Activated B cell treated with CpG ODN at 0.5 μM for 24 hours (primary cell): ENCODE results near the gene DSCAML1. TPM values are rescaled to one million over a fixed set of nuclear protein-coding genes. Genes with fewer than 3 reads are reported as not detected.

Experiments
- ATAC-seq: fragments of 200-7000 bp; cut with Tn5 transposase; one replicate; pipeline ENCODE4 v1.10.0; 2021; ENCODE audit warnings: low read depth, mild to moderate bottlenecking, moderate library complexity
- CTCF ChIA-PET: fragments of 350-600 bp; sonication (Branson Sonifier 250); formaldehyde crosslinking; loops from one replicate; lab custom pipeline; 2021; ENCODE audit warnings: antibody characterized with exemption; lab: Charles Lee
- POLR2A ChIA-PET: fragments of 350-600 bp; sonication (Branson Sonifier 250); formaldehyde crosslinking; loops from one replicate; lab custom pipeline; 2021; ENCODE audit warnings: antibody characterized with exemption; lab: Charles Lee
- DNase-seq: peaks from one replicate; pipeline ENCODE4 v3.0.0; 2022
- H3K27ac Mint-ChIP-seq: one replicate; pipeline ENCODE4 v1.8.0; 2020; ENCODE audit warnings: mixed read lengths
- H3K27me3 Mint-ChIP-seq: one replicate; pipeline ENCODE4 v1.8.0; 2021; ENCODE audit warnings: mixed read lengths
- H3K36me3 Mint-ChIP-seq: one replicate; pipeline ENCODE4 v1.8.0; 2021; ENCODE audit warnings: low read depth, mixed read lengths
- H3K4me1 Mint-ChIP-seq: one replicate; pipeline ENCODE4 v1.8.0; 2021; ENCODE audit warnings: mixed read lengths
- H3K4me3 Mint-ChIP-seq: one replicate; pipeline ENCODE4 v1.8.0; 2020; ENCODE audit warnings: mild to moderate bottlenecking, mixed read lengths
- H3K9me3 Mint-ChIP-seq: one replicate; pipeline ENCODE4 v1.8.0; 2020; ENCODE audit warnings: mixed read lengths
- CTCF ChIP-seq: fragments of 200-600 bp; IDR thresholded peaks from one replicate; pipeline ENCODE4 v1.8.0; 2022; ENCODE audit warnings: antibody characterized with exemption, mild to moderate bottlenecking
- intact Hi-C: fragments of 100-400 bp; cut with micrococcal nuclease; formaldehyde crosslinking; loops from one replicate; pipeline ENCODE4 v1.15.1; 2024
- total RNA-seq: library from RNA; stranded (reverse); gene quantifications from 2 replicates; pipeline ENCODE4 v1.2.3, GENCODE V29; 2022

Gene DSCAML1
- total RNA-seq, 1 donor from 2014 or later, result 3.6 TPM

- H3K36me3 Mint-ChIP-seq, result no peaks in the 10 kb centered on the region
- ATAC-seq, result no peak
- no peaks in the 10 kb centered on the region for H3K9me3 Mint-ChIP-seq
- POLR2A ChIA-PET, result no interaction called here
- H3K4me3 Mint-ChIP-seq, result no peak overlapping the region
- no peaks in the 10 kb centered on the region for H3K4me1 Mint-ChIP-seq
- intact Hi-C loops, result no loop called here
- H3K27ac Mint-ChIP-seq, result no peak overlapping the region
- no peak for DNase-seq
- CTCF ChIA-PET, result no interaction called here
- TF ChIP-seq CTCF, result no peak
- H3K27me3 Mint-ChIP-seq, result peaks cover 42% of the 10 kb centered on the region
These were observed 83.5 kb downstream of the DSCAML1 start for GRCh38 chr11:117713538-117713991.

GRCh38 chr11:117712530-117712929 is 84.5 kb downstream of the DSCAML1 start:
- ChIA-PET CTCF (no interaction called here), POLR2A (no interaction called here)
- no peak for TF ChIP-seq CTCF
- Mint-ChIP-seq H3K4me1 (no peaks in the 10 kb centered on the region), H3K27ac (no peak overlapping the region), H3K9me3 (no peaks in the 10 kb centered on the region), H3K27me3 (peaks cover 39% of the 10 kb centered on the region), H3K36me3 (no peaks in the 10 kb centered on the region), H3K4me3 (no peak overlapping the region)
- no peak for DNase-seq
- ATAC-seq, result no peak
- intact Hi-C loops, result no loop called here

- ChIA-PET POLR2A (no interaction called here), CTCF (no interaction called here)
- TF ChIP-seq CTCF, result no peak
- DNase-seq, result no peak
- Mint-ChIP-seq H3K9me3 (no peaks in the 10 kb centered on the region), H3K36me3 (no peaks in the 10 kb centered on the region), H3K4me3 (no peak overlapping the region), H3K27me3 (peaks cover 39% of the 10 kb centered on the region), H3K27ac (no peak overlapping the region), H3K4me1 (no peaks in the 10 kb centered on the region)
- ATAC-seq, result no peak
- intact Hi-C loops, result no loop called here
These were observed 85.7 kb downstream of the DSCAML1 start for GRCh38 chr11:117711331-117711730.

- TF ChIP-seq CTCF, result no peak
- Mint-ChIP-seq H3K4me1 (no peaks in the 10 kb centered on the region), H3K4me3 (no peak overlapping the region), H3K9me3 (no peaks in the 10 kb centered on the region), H3K27me3 (peaks cover 31% of the 10 kb centered on the region), H3K36me3 (no peaks in the 10 kb centered on the region), H3K27ac (no peak overlapping the region)
- intact Hi-C loops, result no loop called here
- no peak for DNase-seq
- ATAC-seq, result no peak
- ChIA-PET POLR2A (no interaction called here), CTCF (no interaction called here)
These were observed 86.8 kb downstream of the DSCAML1 start for GRCh38 chr11:117710211-117710610.

GRCh38 chr11:117706322-117706814 is 90.6 kb downstream of the DSCAML1 start:
- ATAC-seq (no peak), DNase-seq (no peak)
- no peak overlapping the region for H3K27ac Mint-ChIP-seq
- ChIA-PET CTCF (no interaction called here), POLR2A (no interaction called here)
- H3K4me3 Mint-ChIP-seq, result no peak overlapping the region
- H3K4me1 Mint-ChIP-seq, result no peaks in the 10 kb centered on the region
- TF ChIP-seq CTCF, result no peak
- intact Hi-C loops, result no loop called here
- no peaks in the 10 kb centered on the region for H3K9me3 Mint-ChIP-seq
- peaks cover 27% of the 10 kb centered on the region for H3K27me3 Mint-ChIP-seq
- no peaks in the 10 kb centered on the region for H3K36me3 Mint-ChIP-seq
